Fibroblast of lung (primary cell): ENCODE measurements around the gene NPHP4. TPM values are rescaled to one million over a fixed set of nuclear protein-coding genes. Genes with fewer than 3 reads are reported as not detected.

Experiments used
- DNase-seq, 2 donors: peaks; one replicate each; pipeline versions ENCODE4 v3.0.0 to v3.0.0-alpha.2; 2010; ENCODE audit warnings: low read depth in 2 of 2
- H2AFZ ChIP-seq: 2 replicates; pipeline ENCODE4 v1.5.1; 2012; ENCODE audit warnings: low read length, control low read depth, inconsistent platforms
- H3K27ac ChIP-seq: 2 replicates; pipeline ENCODE4 v1.5.1; 2011; ENCODE audit warnings: low read length, control low read depth; ENCODE audit not compliant: insufficient read depth
- H3K27me3 ChIP-seq: 2 replicates; pipeline ENCODE4 v1.5.1; 2011; ENCODE audit warnings: mild to moderate bottlenecking, low read length; ENCODE audit not compliant: control insufficient read depth, insufficient read depth
- H3K36me3 ChIP-seq: 2 replicates; pipeline ENCODE4 v1.5.1; 2011; ENCODE audit warnings: low read length; ENCODE audit not compliant: control insufficient read depth, insufficient read depth
- H3K4me1 ChIP-seq: 2 replicates; pipeline ENCODE4 v1.5.1; 2011; ENCODE audit warnings: low read length; ENCODE audit not compliant: control insufficient read depth, insufficient read depth; ENCODE audit errors: extremely low read depth
- H3K4me2 ChIP-seq: 2 replicates; pipeline ENCODE4 v1.5.1; 2011; ENCODE audit warnings: low read length, control low read depth; ENCODE audit not compliant: insufficient read depth; ENCODE audit errors: extremely low read depth
- H3K4me3 ChIP-seq, 4 experiments: fragments of 200-600 bp in 1 of 4; sonication (generic) in 1 of 4; replicated peaks in 1 of 4; 2 replicates each; pipeline ENCODE4 v1.5.1; 2011 to 2016; ENCODE audit warnings: low read length in 4 of 4, low read depth in 3 of 4, mild to moderate bottlenecking in 3 of 4, control low read depth in 2 of 4, inconsistent platforms in 1 of 4, mixed read lengths in 1 of 4; ENCODE audit not compliant: insufficient read depth in 1 of 4; ENCODE audit errors: control extremely low read depth in 1 of 4
- H3K79me2 ChIP-seq: 2 replicates; pipeline ENCODE4 v1.5.1; 2012; ENCODE audit warnings: mild to moderate bottlenecking, low read length, inconsistent platforms; ENCODE audit not compliant: control insufficient read depth, insufficient read depth
- H3K9ac ChIP-seq: 2 replicates; pipeline ENCODE4 v1.5.1; 2011; ENCODE audit warnings: mild to moderate bottlenecking, low read length, control low read depth; ENCODE audit not compliant: insufficient read depth
- H3K9me3 ChIP-seq: 2 replicates; pipeline ENCODE4 v1.5.1; 2012; ENCODE audit warnings: low read depth, low read length; ENCODE audit not compliant: control insufficient read depth, insufficient read depth
- H4K20me1 ChIP-seq: 2 replicates; pipeline ENCODE4 v1.5.1; 2011; ENCODE audit warnings: low read length; ENCODE audit not compliant: control insufficient read depth, insufficient read depth; ENCODE audit errors: extremely low read depth
- CTCF ChIP-seq, 2 donors: IDR thresholded peaks in 1 of 2; conservative IDR thresholded peaks in 1 of 2; 1 replicate in 1 of 2; 2 replicates in 1 of 2; pipeline ENCODE4 v1.5.1; 2011 to 2012; ENCODE audit warnings: low read length in 2 of 2, control low read depth in 1 of 2, inconsistent platforms in 1 of 2, low read depth in 1 of 2, mild to moderate bottlenecking in 1 of 2
- EZH2 ChIP-seq: IDR thresholded peaks from 2 replicates; pipeline ENCODE4 v1.5.1; 2012; ENCODE audit warnings: low read length, control low read depth, mild to moderate bottlenecking; ENCODE audit errors: missing control alignments
- polyA plus RNA-seq, 2 donors: library from polyadenylated mRNA; depleted of rRNA in 1 of 2; stranded (reverse) in 1 of 2; unstranded in 1 of 2; fragments of >200 nt; gene quantifications; 2 replicates each; pipeline ENCODE4 v1.2.1, GENCODE V29; 2011 to 2012; ENCODE audit warnings: missing spikeins in 1 of 2
- total RNA-seq: library from RNA; depleted of rRNA; stranded (reverse); fragments of >200 nt; gene quantifications from 2 replicates; pipeline ENCODE4 v1.2.1, GENCODE V29; 2014

The NPHP4 gene
- total and polyA plus RNA-seq, 2 donors (not counting 1 experiment from before 2014, with no cell fraction given): 1.5 to 4.0 TPM

- Histone ChIP-seq H4K20me1 (no peaks in the 10 kb centered on the region), H3K79me2 (no peaks in the 10 kb centered on the region), H3K4me2 (no peak overlapping the region), H2AFZ (no peak overlapping the region), H3K4me3 (no peak overlapping the region), H3K27me3 (no peaks in the 10 kb centered on the region), H3K27ac (no peak overlapping the region), H3K36me3 (no peaks in the 10 kb centered on the region), H3K9me3 (no peaks in the 10 kb centered on the region), H3K4me1 (no peaks in the 10 kb centered on the region), H3K9ac (no peak overlapping the region)
- peak; percentile 40 to 61 for DNase-seq
- TF ChIP-seq EZH2: no peak
- peak; percentile 82 to 86 for TF ChIP-seq CTCF (conservative IDR thresholded peaks at IDR 0.05 in 1 of 2, IDR thresholded peaks at IDR 0.05 in 1 of 2; ENCODE audit: low read depth in 1 of 2, low read length in 2 of 2)
Measured at GRCh38 chr1:5975133-5975880, 16.9 kb downstream of the NPHP4 start.

- Histone ChIP-seq H4K20me1 (no peaks in the 10 kb centered on the region), H3K27me3 (no peaks in the 10 kb centered on the region), H3K79me2 (no peaks in the 10 kb centered on the region), H2AFZ (no peak overlapping the region), H3K9ac (no peak overlapping the region), H3K27ac (no peak overlapping the region), H3K4me1 (no peaks in the 10 kb centered on the region), H3K9me3 (no peaks in the 10 kb centered on the region), H3K4me3 (no peak overlapping the region), H3K4me2 (no peak overlapping the region), H3K36me3 (no peaks in the 10 kb centered on the region)
- TF ChIP-seq CTCF (conservative IDR thresholded peaks at IDR 0.05 in 1 of 2, IDR thresholded peaks at IDR 0.05 in 1 of 2; ENCODE audit: low read depth in 1 of 2, low read length in 2 of 2) (no peak), EZH2 (no peak)
- no peak for DNase-seq
Measured at GRCh38 chr1:5974631-5975030, 17.6 kb downstream of the NPHP4 start.

DNA sequence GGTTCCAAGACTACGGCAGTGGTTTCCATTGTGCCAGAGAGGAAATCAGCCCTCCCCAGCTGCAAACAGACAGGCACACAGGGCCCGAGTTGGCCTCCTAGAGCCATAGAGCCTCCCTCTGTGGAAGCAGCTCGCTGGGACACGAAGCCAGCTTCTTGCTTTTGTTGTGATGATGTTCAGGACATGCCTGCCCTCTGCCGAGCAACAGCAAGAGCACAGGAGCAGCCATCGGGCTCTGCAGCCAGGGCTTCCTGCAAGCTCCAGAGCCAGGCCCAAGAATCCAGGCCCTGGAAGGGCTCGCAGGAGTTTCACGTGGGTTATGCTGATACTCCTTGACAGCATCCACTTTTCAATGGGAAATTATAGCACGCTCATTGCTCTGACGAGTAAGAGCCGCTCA, 18.5 kb downstream of the NPHP4 start:
- H3K9ac ChIP-seq: no peak overlapping the region
- no peaks in the 10 kb centered on the region for H3K9me3 ChIP-seq
- DNase-seq: peak in 1 of 2 donors; percentile 25
- H4K20me1 ChIP-seq: no peaks in the 10 kb centered on the region
- H3K4me2 ChIP-seq: no peak overlapping the region
- H2AFZ ChIP-seq: no peak overlapping the region
- H3K4me3 ChIP-seq: no peak overlapping the region
- H3K36me3 ChIP-seq: no peaks in the 10 kb centered on the region
- no peaks in the 10 kb centered on the region for H3K79me2 ChIP-seq
- no peak overlapping the region for H3K27ac ChIP-seq
- no peaks in the 10 kb centered on the region for H3K27me3 ChIP-seq
- H3K4me1 ChIP-seq: no peaks in the 10 kb centered on the region
- no peak for TF ChIP-seq CTCF (conservative IDR thresholded peaks at IDR 0.05 in 1 of 2, IDR thresholded peaks at IDR 0.05 in 1 of 2; ENCODE audit: low read depth in 1 of 2, low read length in 2 of 2)
- no peak for TF ChIP-seq EZH2
